ENCODE data around the gene CCDC187. TPM values are rescaled to one million over a fixed set of nuclear protein-coding genes. Genes with fewer than 3 reads are reported as not detected.

The CCDC187 gene
- total RNA-seq, 2 donors from 2014 or later = 0.30 to 0.48 TPM

DNA sequence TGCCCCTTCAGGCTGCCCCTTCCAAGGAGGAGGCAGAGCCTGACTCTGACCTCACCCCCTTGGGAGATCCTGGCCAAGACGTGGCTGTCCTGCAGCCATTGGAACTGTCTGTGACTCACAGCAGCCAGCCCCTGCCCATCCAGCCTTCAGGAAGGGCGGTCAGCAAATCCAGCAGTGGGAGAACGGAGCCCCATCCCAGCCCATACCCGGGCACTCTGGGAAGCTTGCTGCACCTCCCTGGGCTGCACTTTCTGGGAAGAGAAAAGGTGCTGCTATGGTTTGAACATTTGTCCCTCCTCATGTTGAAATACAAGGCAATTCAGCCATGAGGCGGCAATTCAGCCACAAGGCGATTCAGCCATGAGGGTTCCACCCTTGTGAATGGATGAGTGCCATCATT, 24.4 kb downstream of the CCDC187 start:
- peaks cover 5% of the 10 kb centered on the region for H3K4me1 ChIP-seq
- no peaks in the 10 kb centered on the region for H3K9me3 ChIP-seq
- TF ChIP-seq, protein P1, sequence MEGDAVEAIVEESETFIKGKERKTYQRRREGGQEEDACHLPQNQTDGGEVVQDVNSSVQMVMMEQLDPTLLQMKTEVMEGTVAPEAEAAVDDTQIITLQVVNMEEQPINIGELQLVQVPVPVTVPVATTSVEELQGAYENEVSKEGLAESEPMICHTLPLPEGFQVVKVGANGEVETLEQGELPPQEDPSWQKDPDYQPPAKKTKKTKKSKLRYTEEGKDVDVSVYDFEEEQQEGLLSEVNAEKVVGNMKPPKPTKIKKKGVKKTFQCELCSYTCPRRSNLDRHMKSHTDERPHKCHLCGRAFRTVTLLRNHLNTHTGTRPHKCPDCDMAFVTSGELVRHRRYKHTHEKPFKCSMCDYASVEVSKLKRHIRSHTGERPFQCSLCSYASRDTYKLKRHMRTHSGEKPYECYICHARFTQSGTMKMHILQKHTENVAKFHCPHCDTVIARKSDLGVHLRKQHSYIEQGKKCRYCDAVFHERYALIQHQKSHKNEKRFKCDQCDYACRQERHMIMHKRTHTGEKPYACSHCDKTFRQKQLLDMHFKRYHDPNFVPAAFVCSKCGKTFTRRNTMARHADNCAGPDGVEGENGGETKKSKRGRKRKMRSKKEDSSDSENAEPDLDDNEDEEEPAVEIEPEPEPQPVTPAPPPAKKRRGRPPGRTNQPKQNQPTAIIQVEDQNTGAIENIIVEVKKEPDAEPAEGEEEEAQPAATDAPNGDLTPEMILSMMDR (IDR thresholded peaks at IDR 0.05) = no peak
- no peak overlapping the region for H3K9ac ChIP-seq (ENCODE audit: low read depth in 2 of 2, low read length in 2 of 2)
- no peak overlapping the region for H3K4me3 ChIP-seq
- intact Hi-C loops (cut with DNase I) = no loop called here
- no peaks in the 10 kb centered on the region for H3K36me3 ChIP-seq
- DNase-seq = no peak
- H3K27ac ChIP-seq = no peak overlapping the region
- no peaks in the 10 kb centered on the region for H3K27me3 ChIP-seq

DNA sequence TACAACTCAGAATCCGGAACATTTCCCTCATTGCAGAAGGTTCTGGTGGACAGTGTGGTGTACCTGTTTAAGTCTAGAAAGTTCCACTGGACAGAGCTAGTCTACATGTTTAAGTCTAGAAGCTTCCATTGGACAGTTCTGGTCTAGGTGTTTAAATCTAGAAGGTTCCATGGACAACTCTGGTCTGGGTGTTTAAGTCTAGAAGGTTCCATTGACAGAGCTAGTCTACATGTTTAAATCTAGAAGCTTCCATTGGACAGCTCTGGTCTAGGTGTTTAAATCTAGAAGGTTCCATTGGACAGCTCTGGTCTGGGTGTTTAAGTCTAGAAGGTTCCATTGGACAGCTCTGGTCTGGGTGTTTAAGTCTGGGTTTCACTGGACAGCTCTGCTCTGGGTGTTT, 25.0 kb downstream of the CCDC187 start:
- H3K9me3 ChIP-seq = no peaks in the 10 kb centered on the region
- H3K36me3 ChIP-seq = no peaks in the 10 kb centered on the region
- H3K4me1 ChIP-seq = peaks cover 5% of the 10 kb centered on the region
- H3K27me3 ChIP-seq = no peaks in the 10 kb centered on the region
- no peak overlapping the region for H3K9ac ChIP-seq (ENCODE audit: low read depth in 2 of 2, low read length in 2 of 2)
- TF ChIP-seq, protein P1 (IDR thresholded peaks at IDR 0.05) = no peak
- intact Hi-C loops (cut with DNase I) = no loop called here
- no peak for DNase-seq
- H3K27ac ChIP-seq = no peak overlapping the region
- H3K4me3 ChIP-seq = no peak overlapping the region

DNA sequence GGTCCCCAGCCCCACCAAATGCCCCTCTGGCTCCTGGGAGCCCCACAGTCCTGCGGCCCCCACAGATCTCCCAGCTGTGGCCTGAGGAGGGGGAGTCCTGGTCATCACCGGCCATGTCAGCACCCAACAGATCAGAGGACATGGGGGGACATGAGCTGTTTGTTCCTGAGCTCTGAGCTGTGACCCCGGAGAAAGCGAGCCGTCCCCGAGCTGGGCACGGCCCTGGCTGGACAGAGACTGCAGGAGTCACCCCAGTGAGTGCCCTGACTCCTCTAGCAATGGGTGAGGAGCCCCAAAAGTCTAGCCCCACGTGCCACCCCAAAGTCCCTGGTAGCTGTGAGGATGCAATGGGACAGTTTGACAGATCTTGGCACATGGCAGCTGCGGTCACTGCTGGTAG, 25.7 kb downstream of the CCDC187 start:
- intact Hi-C loops (cut with DNase I) = no loop called here
- Histone ChIP-seq H3K4me1 (peaks cover 2% of the 10 kb centered on the region), H3K36me3 (no peaks in the 10 kb centered on the region), H3K9ac (ENCODE audit: low read depth in 2 of 2, low read length in 2 of 2) (no peak overlapping the region), H3K4me3 (no peak overlapping the region), H3K27me3 (no peaks in the 10 kb centered on the region), H3K9me3 (no peaks in the 10 kb centered on the region), H3K27ac (no peak overlapping the region)
- TF ChIP-seq, protein P1 (IDR thresholded peaks at IDR 0.05) = no peak
- no peak for DNase-seq

DNA sequence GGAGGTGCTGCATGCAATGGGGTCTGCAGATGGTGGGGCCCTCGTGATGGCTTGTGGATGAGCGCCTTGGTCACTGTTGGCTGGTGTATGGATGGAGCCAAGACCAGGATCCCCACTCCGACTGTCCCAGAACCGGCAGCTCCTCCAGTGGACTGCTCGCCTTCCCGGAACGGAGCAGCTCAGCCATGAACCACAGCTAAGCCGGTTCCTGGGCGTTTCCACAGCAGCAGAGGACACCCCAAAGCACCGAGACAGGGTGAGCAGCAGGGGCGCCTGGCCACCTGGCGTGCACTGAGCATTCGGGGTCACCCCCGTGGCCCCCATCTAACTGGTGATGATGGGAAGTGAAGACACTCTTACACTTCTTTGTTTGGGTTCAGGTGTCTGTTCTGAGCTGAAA, 26.1 kb downstream of the CCDC187 start:
- no peaks in the 10 kb centered on the region for H3K27me3 ChIP-seq
- DNase-seq = no peak

DNA sequence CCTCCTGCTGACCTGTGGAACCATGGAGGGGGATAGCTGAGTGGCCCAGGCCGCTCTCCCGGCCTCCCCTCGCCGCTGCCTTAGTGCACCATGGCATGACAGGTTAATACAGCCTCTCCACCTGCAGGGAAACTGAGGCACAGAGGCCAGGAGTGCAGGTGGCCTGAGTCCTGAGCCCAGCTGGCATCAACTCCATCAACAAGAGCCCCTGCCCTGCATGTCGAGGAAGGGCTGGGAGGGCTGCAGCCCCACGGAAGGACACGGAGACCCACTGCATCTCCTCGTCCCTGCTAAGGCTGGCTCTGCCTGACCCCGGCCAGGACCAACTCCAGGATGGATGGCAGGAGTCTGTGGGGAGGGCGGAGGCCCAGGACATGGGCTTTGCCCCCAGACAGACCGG, 27.2 kb downstream of the CCDC187 start:
- no peak for DNase-seq
- no peak overlapping the region for H3K27ac ChIP-seq
- intact Hi-C loops (cut with DNase I) = no loop called here
- no peaks in the 10 kb centered on the region for H3K27me3 ChIP-seq
- TF ChIP-seq, protein P1 (IDR thresholded peaks at IDR 0.05) = no peak
- no peaks in the 10 kb centered on the region for H3K9me3 ChIP-seq
- no peak overlapping the region for H3K4me3 ChIP-seq
- no peaks in the 10 kb centered on the region for H3K4me1 ChIP-seq
- no peak overlapping the region for H3K9ac ChIP-seq (ENCODE audit: low read depth in 2 of 2, low read length in 2 of 2)
- H3K36me3 ChIP-seq = no peaks in the 10 kb centered on the region

More for the DNA sequence above, 26.1 kb downstream of the CCDC187 start:
- Histone ChIP-seq H3K4me1 (no peaks in the 10 kb centered on the region), H3K9me3 (no peaks in the 10 kb centered on the region), H3K27ac (no peak overlapping the region), H3K36me3 (no peaks in the 10 kb centered on the region), H3K9ac (ENCODE audit: low read depth in 2 of 2, low read length in 2 of 2) (no peak overlapping the region), H3K4me3 (no peak overlapping the region)
- intact Hi-C loops (cut with DNase I) = no loop called here
- TF ChIP-seq, protein P1 (IDR thresholded peaks at IDR 0.05) = no peak

Data from colonic mucosa (tissue), 4 donors.